PC-3 (cell line): ENCODE measurements around the gene FKBP9. TPM values are rescaled to one million over a fixed set of nuclear protein-coding genes. Genes with fewer than 3 reads are reported as not detected.
"Not testable (repeated sequence)": the region's sequence is repeated elsewhere in the genome, so short reads cannot be mapped to it uniquely, and the experiment has no call there.

Experiments used
- ATAC-seq: fragments of 200-7000 bp; cut with Tn5 transposase; 2 replicates; pipeline ENCODE4 v1.9.1; 2020; ENCODE audit warnings: mild to moderate bottlenecking, moderate library complexity
- BruUV-seq: library from RNA; stranded (reverse); fragments of 400-500 nt; replicated peaks from 2 replicates; lab custom pipeline; 2021; lab: Mats Ljungman, UMichigan
- CTCF ChIA-PET: fragments of 300-600 bp; sonication (Branson Sonifier 250); formaldehyde crosslinking; loops from one replicate; lab custom pipeline; 2022; ENCODE audit warnings: antibody characterized with exemption; lab: Charles Lee
- POLR2A ChIA-PET: fragments of 300-600 bp; sonication (Branson Sonifier 250); formaldehyde crosslinking; loops from one replicate; lab custom pipeline; 2022; ENCODE audit warnings: antibody characterized with exemption; ENCODE audit not compliant: unreplicated experiment; lab: Charles Lee
- DNase-seq: peaks from one replicate; pipeline ENCODE4 v3.0.0-alpha.2; 2015
- H2AFZ ChIP-seq: fragments of 300-600 bp; sonication (generic); 2 replicates; pipeline ENCODE4 v1.6.0; 2016; ENCODE audit warnings: antibody characterized with exemption, low read length
- H3F3A ChIP-seq: fragments of 300-600 bp; sonication (generic); one replicate; pipeline ENCODE4 v1.6.0; 2017; ENCODE audit warnings: antibody characterized with exemption, low read length, control low read depth, mild to moderate bottlenecking; ENCODE audit not compliant: unreplicated experiment
- H3K27ac ChIP-seq: fragments of 300-600 bp; sonication (generic); 2 replicates; pipeline ENCODE4 v1.5.1; 2016; ENCODE audit warnings: mild to moderate bottlenecking, low read length
- H3K27me3 ChIP-seq: fragments of 300-600 bp; sonication (generic); 2 replicates; pipeline ENCODE4 v1.6.1; 2016; ENCODE audit warnings: low read length, mixed read lengths
- H3K36me3 ChIP-seq: fragments of 300-600 bp; sonication (generic); 2 replicates; pipeline ENCODE4 v1.6.1; 2016; ENCODE audit warnings: low read depth, mixed run types, low read length, mixed read lengths
- H3K4me1 ChIP-seq: fragments of 300-600 bp; sonication (generic); 2 replicates; pipeline ENCODE4 v1.5.1; 2016; ENCODE audit warnings: low read length; ENCODE audit not compliant: insufficient read depth
- H3K4me2 ChIP-seq: fragments of 300-600 bp; sonication (generic); 2 replicates; pipeline ENCODE4 v1.6.0; 2016; ENCODE audit warnings: low read length
- H3K4me3 ChIP-seq: fragments of 300-600 bp; sonication (generic); 2 replicates; pipeline ENCODE4 v1.5.1; 2016; ENCODE audit warnings: mild to moderate bottlenecking, low read length, mixed read lengths
- H3K79me2 ChIP-seq: fragments of 300-600 bp; sonication (generic); 2 replicates; pipeline ENCODE4 v1.6.1; 2017; ENCODE audit warnings: low read length, mixed read lengths
- H3K9ac ChIP-seq: fragments of 300-600 bp; sonication (generic); 2 replicates; pipeline ENCODE4 v1.6.0; 2016; ENCODE audit warnings: mild to moderate bottlenecking, low read length
- H3K9me2 ChIP-seq: fragments of 300-600 bp; sonication (generic); replicated peaks from 2 replicates; pipeline ENCODE4 v1.6.1; 2016; ENCODE audit warnings: mixed run types, low read length, mixed read lengths
- H3K9me3 ChIP-seq: fragments of 300-600 bp; sonication (generic); 2 replicates; pipeline ENCODE4 v1.6.1; 2016; ENCODE audit warnings: low read length, mixed read lengths
- H4K20me1 ChIP-seq: fragments of 300-600 bp; sonication (generic); 2 replicates; pipeline ENCODE4 v1.6.1; 2016; ENCODE audit warnings: low read length, mixed read lengths
- intact Hi-C: fragments of 100-400 bp; cut with micrococcal nuclease; formaldehyde crosslinking; loops from 2 replicates; pipeline ENCODE4 v1.9.0; 2023
- total RNA-seq: library from RNA; depleted of rRNA; stranded (reverse); fragments of >200 nt; gene quantifications from 2 replicates; pipeline ENCODE4 v1.2.3, GENCODE V29; 2014

FKBP9 gene
- total RNA-seq, 1 experiment from 2014 or later, result 63.4 TPM

- peak; percentile 85 for ATAC-seq
- H3K4me3 ChIP-seq, H4K20me1 ChIP-seq, H3K9me3 ChIP-seq, CTCF ChIA-PET, H3K9me2 ChIP-seq, H2AFZ ChIP-seq, H3K9ac ChIP-seq, BruUV-seq, H3K4me1 ChIP-seq, H3F3A ChIP-seq, H3K27me3 ChIP-seq, H3K27ac ChIP-seq, POLR2A ChIA-PET, H3K4me2 ChIP-seq, intact Hi-C loops, H3K36me3 ChIP-seq, H3K79me2 ChIP-seq: not testable (repeated sequence)
- DNase-seq, result peak; percentile 13
Measured at GRCh38 chr7:32998361-32999171, 41.3 kb downstream of the FKBP9 start.

- H4K20me1 ChIP-seq, H3K27ac ChIP-seq, H3K36me3 ChIP-seq, H3F3A ChIP-seq, H3K27me3 ChIP-seq, ATAC-seq, H3K4me1 ChIP-seq, intact Hi-C loops, H3K4me3 ChIP-seq, POLR2A ChIA-PET, H3K4me2 ChIP-seq, H3K9me2 ChIP-seq, CTCF ChIA-PET, H2AFZ ChIP-seq, DNase-seq, BruUV-seq, H3K9ac ChIP-seq, H3K79me2 ChIP-seq, H3K9me3 ChIP-seq: not testable (repeated sequence)
Measured at GRCh38 chr7:32999380-32999779, 42.1 kb downstream of the FKBP9 start.

- H3K4me1 ChIP-seq, DNase-seq, H3K9me3 ChIP-seq, H3K4me3 ChIP-seq, H3F3A ChIP-seq, H3K36me3 ChIP-seq, CTCF ChIA-PET, H3K4me2 ChIP-seq, H2AFZ ChIP-seq, H3K9me2 ChIP-seq, BruUV-seq, H3K9ac ChIP-seq, intact Hi-C loops, H3K27me3 ChIP-seq, H3K27ac ChIP-seq, POLR2A ChIA-PET, H3K79me2 ChIP-seq, ATAC-seq, H4K20me1 ChIP-seq: not testable (repeated sequence)
Measured at GRCh38 chr7:33003111-33003510, 45.9 kb downstream of the FKBP9 start.

- H3F3A ChIP-seq, H3K4me3 ChIP-seq, H3K36me3 ChIP-seq, DNase-seq, H4K20me1 ChIP-seq, H3K79me2 ChIP-seq, BruUV-seq, POLR2A ChIA-PET, intact Hi-C loops, H3K27ac ChIP-seq, H3K9me3 ChIP-seq, H3K27me3 ChIP-seq, H3K4me1 ChIP-seq, H3K9ac ChIP-seq, H3K4me2 ChIP-seq, CTCF ChIA-PET, H3K9me2 ChIP-seq, H2AFZ ChIP-seq, ATAC-seq: not testable (repeated sequence)
Measured at GRCh38 chr7:33004104-33004616, 46.9 kb downstream of the FKBP9 start.

GRCh38 chr7:33005193-33005592, 48.0 kb downstream of the FKBP9 start:
- H3K27ac ChIP-seq, POLR2A ChIA-PET, H3K79me2 ChIP-seq, H3K27me3 ChIP-seq, intact Hi-C loops, H3F3A ChIP-seq, H3K4me1 ChIP-seq, H3K4me3 ChIP-seq, CTCF ChIA-PET, H3K9ac ChIP-seq, H3K36me3 ChIP-seq, DNase-seq, H3K9me3 ChIP-seq, H3K9me2 ChIP-seq, H4K20me1 ChIP-seq, BruUV-seq, ATAC-seq, H3K4me2 ChIP-seq, H2AFZ ChIP-seq: not testable (repeated sequence)

GRCh38 chr7:33005690-33006089, 48.5 kb downstream of the FKBP9 start:
- H3K79me2 ChIP-seq, H3K4me3 ChIP-seq, H4K20me1 ChIP-seq, H3K27me3 ChIP-seq, DNase-seq, H3K4me1 ChIP-seq, intact Hi-C loops, H3K4me2 ChIP-seq, CTCF ChIA-PET, H2AFZ ChIP-seq, POLR2A ChIA-PET, ATAC-seq, H3K27ac ChIP-seq, H3K36me3 ChIP-seq, H3K9me2 ChIP-seq, BruUV-seq, H3F3A ChIP-seq, H3K9me3 ChIP-seq, H3K9ac ChIP-seq: not testable (repeated sequence)
